HEK293 (cell line): ENCODE results near the gene LY6G6F.

Source experiments
- CTCF ChIA-PET: fragments of 350-600 bp; formaldehyde crosslinking; extraction: SDS; loops from one replicate; lab custom pipeline; 2021; ENCODE audit warnings: antibody characterized with exemption; lab: Yijun Ruan, JAX
- POLR2A ChIA-PET: fragments of 300-600 bp; formaldehyde crosslinking; extraction: SDS; loops from one replicate; lab custom pipeline; 2020; ENCODE audit warnings: antibody characterized with exemption, inconsistent platforms; lab: Yijun Ruan, JAX
- H3K27ac ChIP-seq: fragments of 200-500 bp; sonication (Bioruptor generic); 2 replicates; pipeline ENCODE4 v1.5.1; 2014; ENCODE audit warnings: low read depth, low read length, control low read depth, inconsistent platforms; ENCODE audit errors: extremely low read depth
- H3K36me3 ChIP-seq, 2 experiments: fragments of 200-500 bp in 1 of 2; sonication (Bioruptor generic) in 1 of 2; 1 replicate in 1 of 2; 2 replicates in 1 of 2; pipeline ENCODE4 v1.5.1; 2014 to 2017; ENCODE audit warnings: inconsistent platforms in 2 of 2, low read length in 2 of 2; ENCODE audit not compliant: control insufficient read depth in 2 of 2, insufficient read depth in 1 of 2
- H3K4me1 ChIP-seq: fragments of 200-500 bp; sonication (Bioruptor generic); 2 replicates; pipeline ENCODE4 v1.5.1; 2014; ENCODE audit warnings: mild to moderate bottlenecking, low read length, inconsistent platforms; ENCODE audit not compliant: control insufficient read depth, insufficient read depth
- H3K4me3 ChIP-seq: 2 replicates; pipeline ENCODE4 v1.5.1; 2011; ENCODE audit warnings: low read depth, mild to moderate bottlenecking, control low read depth, low read length, moderate library complexity
- H3K9me3 ChIP-seq: fragments of 200-500 bp; sonication (Bioruptor generic); 2 replicates; pipeline ENCODE4 v1.5.1; 2014; ENCODE audit warnings: low read depth, low read length, inconsistent platforms; ENCODE audit not compliant: control insufficient read depth, insufficient read depth
- BCL11A ChIP-seq: fragments of 450-650 bp; formaldehyde crosslinking; IDR thresholded peaks from 2 replicates; pipeline ENCODE4 v1.5.1; 2016; ENCODE audit warnings: low read depth, missing biosample characterization, missing genetic modification characterization
- HOXC10 ChIP-seq: sonication (generic); formaldehyde crosslinking; IDR thresholded peaks from 2 replicates; pipeline ENCODE4 v1.8.1; 2023; ENCODE audit warnings: mild to moderate bottlenecking, missing genetic modification reagents
- PATZ1 ChIP-seq: fragments of 450-650 bp; formaldehyde crosslinking; IDR thresholded peaks from 2 replicates; pipeline ENCODE4 v1.5.1; 2016; ENCODE audit warnings: missing biosample characterization, missing genetic modification characterization
- PRDM1 ChIP-seq: fragments of 450-650 bp; formaldehyde crosslinking; IDR thresholded peaks from 2 replicates; pipeline ENCODE4; 2016; ENCODE audit warnings: missing biosample characterization, missing genetic modification characterization
- PRDM10 ChIP-seq: fragments of 450-650 bp; formaldehyde crosslinking; IDR thresholded peaks from 2 replicates; pipeline ENCODE4 v1.5.1; 2016; ENCODE audit warnings: missing biosample characterization, missing genetic modification characterization
- REST ChIP-seq: fragments of 450-650 bp; formaldehyde crosslinking; IDR thresholded peaks from 2 replicates; pipeline ENCODE4 v1.5.1; 2016; ENCODE audit warnings: missing biosample characterization, missing genetic modification characterization
- ZBTB10 ChIP-seq: fragments of 450-650 bp; formaldehyde crosslinking; IDR thresholded peaks from 2 replicates; pipeline ENCODE4 v1.5.1; 2016; ENCODE audit warnings: missing biosample characterization, missing genetic modification characterization
- ZBTB6 ChIP-seq: fragments of 450-650 bp; formaldehyde crosslinking; IDR thresholded peaks from 2 replicates; pipeline ENCODE4 v1.5.1; 2017; ENCODE audit warnings: missing biosample characterization, missing genetic modification characterization
- ZFP69B ChIP-seq: fragments of 450-650 bp; formaldehyde crosslinking; IDR thresholded peaks from 2 replicates; pipeline ENCODE4 v1.5.1; 2016; ENCODE audit warnings: missing biosample characterization, missing genetic modification characterization
- ZNF133 ChIP-seq: fragments of 450-650 bp; formaldehyde crosslinking; IDR thresholded peaks from 2 replicates; pipeline ENCODE4 v1.5.1; 2016; ENCODE audit warnings: missing biosample characterization, missing genetic modification characterization
- ZNF776 ChIP-seq: fragments of 450-650 bp; formaldehyde crosslinking; IDR thresholded peaks from 2 replicates; pipeline ENCODE4 v1.5.0; 2017; ENCODE audit warnings: missing biosample characterization, missing genetic modification characterization, borderline replicate concordance

The LY6G6F gene

GRCh38 chr6:31658983-31659648, 47.5 kb upstream of the LY6G6F start (continued):
- no peak for TF ChIP-seq ZBTB6 (tag by site-specific recombination)
- no peak for TF ChIP-seq PATZ1
- no peak for TF ChIP-seq BCL11A (tag by site-specific recombination)
- TF ChIP-seq HOXC10 (CRISPR knock-in tag), result no peak
- no peak for TF ChIP-seq ZFP69B (tag by site-specific recombination)
- no peak for TF ChIP-seq PRDM1 (tag by site-specific recombination)
- no peak for TF ChIP-seq ZNF776 (tag by site-specific recombination)

- ChIA-PET CTCF (interaction anchor here (0.5 to 1.5 kb wide), 6 partner anchors 8 to 171 kb away, joined by 3 to 16 read pairs (median 4); partner anchors contain the start of gene BAG6), POLR2A (interaction anchor here (0.6 to 7.4 kb wide), 28 partner anchors 7 to 1312 kb away, joined by 3 to 180 read pairs (median 5); partner anchors contain the start of genes ABHD16A, APOM, ATP6V1G2 and BAG6)
- H3K36me3 ChIP-seq, result peaks cover 0 to 55% of the 10 kb centered on the region in 2 experiments; a peak in 2 of 3 replicates
- H3K4me1 ChIP-seq, result peaks cover 6% of the 10 kb centered on the region; the same call in 1 of the 2 replicates
- TF ChIP-seq ZNF133 (tag by site-specific recombination) (no peak), ZBTB10 (tag by site-specific recombination) (peak; percentile 37; the same call in 1 of the 2 replicates), REST (peak; percentile 91), PRDM10 (0 out of 2 replicates have a peak, but pooled peaks have one; percentile 7)
- H3K4me3 ChIP-seq, result peak overlapping the region; percentile 67
- no peaks in the 10 kb centered on the region for H3K9me3 ChIP-seq
- peak overlapping the region; percentile 73 for H3K27ac ChIP-seq
These were observed 46.9 kb upstream of the LY6G6F start for GRCh38 chr6:31659649-31660380.
